Adrenal gland (tissue), 12 donors: ENCODE results near the gene IGSF6. TPM values are rescaled to one million over a fixed set of nuclear protein-coding genes. Genes with fewer than 3 reads are reported as not detected.
"Not testable (repeated sequence)": the region's sequence is repeated elsewhere in the genome, so short reads cannot be mapped to it uniquely, and the experiment has no call there.

Source experiments
- DNase-seq, 7 donors: peaks; one replicate each; pipeline ENCODE4 v3.0.0-alpha.2; 2019 to 2020
- H3K27ac ChIP-seq, 5 donors: fragments of 200-600 bp; sonication (generic) in 4 of 5; 1 replicate in 3 of 5; 2 replicates in 2 of 5; pipeline versions ENCODE4 v1.5.1 to v1.8.0; 2016 to 2020; ENCODE audit warnings: mild to moderate bottlenecking in 1 of 5
- H3K27me3 ChIP-seq: fragments of 200-600 bp; 2 replicates; pipeline ENCODE4 v1.8.0; 2021
- H3K36me3 ChIP-seq, 2 donors: fragments of 200-600 bp; replicated peaks in 1 of 2; 1 replicate in 1 of 2; 2 replicates in 1 of 2; pipeline versions ENCODE4 v1.5.1 to v1.8.0; 2018 to 2022
- H3K4me1 ChIP-seq, 2 donors: fragments of 200-600 bp; replicated peaks in 1 of 2; 1 replicate in 1 of 2; 2 replicates in 1 of 2; pipeline versions ENCODE4 v1.5.1 to v1.8.0; 2018 to 2021
- H3K4me3 ChIP-seq, 4 donors: fragments of 200-600 bp; sonication (generic) in 3 of 4; one replicate each; pipeline ENCODE4 v1.5.1; 2016 to 2018
- H3K9me3 ChIP-seq, 3 donors: fragments of 200-600 bp; sonication (generic) in 1 of 3; replicated peaks in 1 of 3; 1 replicate in 2 of 3; 2 replicates in 1 of 3; pipeline versions ENCODE4 v1.5.1 to v1.8.0; 2016 to 2021
- POLR2A ChIP-seq, 2 donors: fragments of 450-650 bp; IDR thresholded peaks; one replicate each; pipeline ENCODE4 v1.6.1; 2017; ENCODE audit warnings: antibody characterized with exemption in 2 of 2, mild to moderate bottlenecking in 2 of 2, moderate library complexity in 1 of 2
- WGBS, 4 donors: extraction: QIAGEN DNeasy Blood & Tissue Kit in 2 of 4; methylation state at CpG; one replicate each; pipeline versions ENCODE4 v1.1.5 to v1.1.7; 2013 to 2017; 5-methylcytosine and 5-hydroxymethylcytosine counted together
- intact Hi-C, 2 donors: fragments of 100-400 bp; cut with DNase I; formaldehyde crosslinking; loops; one replicate each; pipeline versions ENCODE4 v1.14.1 to v1.15.0; 2022 to 2023
- polyA plus RNA-seq, 3 donors: library from polyadenylated mRNA; stranded (reverse); fragments of 200-250 nt in 2 of 3; fragments of 350-450 nt in 1 of 3; fragmentation: Illumina TruSeq in 1 of 3; extraction: RNeasy Lipid Tissue Mini Kit (QIAGEN cat#74804) in 1 of 3; gene quantifications; one replicate each; pipeline ENCODE4 v1.2.3, GENCODE V29; 2013 to 2014
- total RNA-seq, 9 donors: library from RNA; depleted of rRNA in 4 of 9; stranded (reverse); fragments of >200 nt in 4 of 9; fragments of 120-200 nt in 1 of 9; fragmentation: NEBNext Ultra II Directional in 1 of 9; extraction: Animal tissue kit (Norgen Biotek cat#: 25700) in 1 of 9; gene quantifications; one replicate each; pipeline versions ENCODE4 v1.1.0 to v1.2.4, GENCODE V29; 2013 to 2023
- TF ChIP-seq, protein P1 (sequence below), 6 experiments: fragments of 450-650 bp in 4 of 6; fragments of 200-600 bp in 2 of 6; sonication (generic) in 1 of 6; IDR thresholded peaks; 1 replicate in 5 of 6; 2 replicates in 1 of 6; pipeline versions ENCODE4 v1.5.1 to v1.8.0; 2016 to 2021; ENCODE audit warnings: antibody characterized with exemption in 6 of 6, mild to moderate bottlenecking in 2 of 6, moderate library complexity in 1 of 6
- donor health status: healthy with polysubstance abuse.
- donor health status: Bipolar disorder and iron deficiency.
- donor health status: DM: yes; HTN: yes; CAD: no.
- donor health status: DM: no; HTN: no; CAD: no.
- donor health status: DM: no; HTN: no; CAD: no.
- donor health status: DM: yes; HTN: yes; CAD: no.

IGSF6 gene
- total and polyA plus RNA-seq, 12 donors: 3.3 to 35.6 (median 9.1) TPM

DNA sequence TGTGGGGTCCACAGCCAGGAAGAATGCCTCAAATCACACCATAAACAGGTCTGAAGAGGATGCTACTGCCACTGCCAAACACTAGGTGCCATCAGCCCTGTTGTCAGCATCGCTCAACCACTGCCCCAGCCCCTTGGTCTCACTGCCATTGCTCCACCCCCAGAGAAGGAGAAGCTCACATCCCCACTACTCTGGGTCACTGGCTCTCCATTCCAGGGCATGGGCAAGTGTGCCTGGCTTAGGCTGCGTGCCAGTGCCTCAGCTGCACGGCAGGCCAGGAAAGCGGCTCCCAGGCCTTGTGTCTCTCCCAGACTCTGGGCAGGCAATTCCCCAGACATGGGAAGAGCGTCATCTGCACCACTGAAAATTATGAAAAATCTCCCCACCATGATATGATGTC lies 1.2 kb upstream of the IGSF6 start:
- intact Hi-C loops: loop anchor here in 1 of 2 donors (5.0 kb wide), 1 partner anchor 54 kb away; no protein-coding TSS in a partner anchor
- Histone ChIP-seq H3K4me3 (no peak overlapping the region), H3K27ac (peak overlapping the region in 2 of 5 donors; percentile 21 to 41), H3K27me3 (no peaks in the 10 kb centered on the region), H3K36me3 (no peaks in the 10 kb centered on the region), H3K9me3 (no peaks in the 10 kb centered on the region), H3K4me1 (peaks cover 4 to 40% of the 10 kb centered on the region in 2 donors)
- TF ChIP-seq, protein P1, sequence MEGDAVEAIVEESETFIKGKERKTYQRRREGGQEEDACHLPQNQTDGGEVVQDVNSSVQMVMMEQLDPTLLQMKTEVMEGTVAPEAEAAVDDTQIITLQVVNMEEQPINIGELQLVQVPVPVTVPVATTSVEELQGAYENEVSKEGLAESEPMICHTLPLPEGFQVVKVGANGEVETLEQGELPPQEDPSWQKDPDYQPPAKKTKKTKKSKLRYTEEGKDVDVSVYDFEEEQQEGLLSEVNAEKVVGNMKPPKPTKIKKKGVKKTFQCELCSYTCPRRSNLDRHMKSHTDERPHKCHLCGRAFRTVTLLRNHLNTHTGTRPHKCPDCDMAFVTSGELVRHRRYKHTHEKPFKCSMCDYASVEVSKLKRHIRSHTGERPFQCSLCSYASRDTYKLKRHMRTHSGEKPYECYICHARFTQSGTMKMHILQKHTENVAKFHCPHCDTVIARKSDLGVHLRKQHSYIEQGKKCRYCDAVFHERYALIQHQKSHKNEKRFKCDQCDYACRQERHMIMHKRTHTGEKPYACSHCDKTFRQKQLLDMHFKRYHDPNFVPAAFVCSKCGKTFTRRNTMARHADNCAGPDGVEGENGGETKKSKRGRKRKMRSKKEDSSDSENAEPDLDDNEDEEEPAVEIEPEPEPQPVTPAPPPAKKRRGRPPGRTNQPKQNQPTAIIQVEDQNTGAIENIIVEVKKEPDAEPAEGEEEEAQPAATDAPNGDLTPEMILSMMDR (IDR thresholded peaks at IDR 0.05): no peak
- no peak for TF ChIP-seq POLR2A (IDR thresholded peaks at IDR 0.05)
- 67 to 90% (median 87%) methylated on average over 4 to 5 of the region's 5 CpGs for WGBS, 4 donors
- no peak for DNase-seq

DNA sequence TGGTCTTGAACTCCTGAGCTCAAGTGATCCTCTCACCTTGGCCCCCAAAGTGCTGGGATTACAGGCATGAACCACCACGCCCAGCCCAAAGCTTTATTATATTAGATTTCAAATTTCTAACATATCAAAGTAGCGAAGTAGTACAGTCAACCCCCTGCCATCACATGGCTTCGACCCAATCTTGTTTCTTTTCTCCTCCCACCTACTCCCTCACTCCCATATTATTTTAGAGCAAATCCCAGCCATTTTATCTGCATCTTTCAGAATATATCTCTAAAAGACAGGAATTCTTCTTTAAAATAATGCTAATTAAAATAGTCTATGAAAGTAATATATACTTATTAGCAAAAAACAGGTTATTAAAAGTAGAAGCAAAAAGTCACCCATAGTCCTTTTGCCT lies 893 bp downstream of the IGSF6 start:
- intact Hi-C loops: loop anchor here in 1 of 2 donors (5.0 kb wide), 1 partner anchor 56 kb away; no protein-coding TSS in a partner anchor
- 85 to 89% (median 85%) methylated on average over 3 of the region's 3 CpGs for WGBS, 4 donors
- Histone ChIP-seq H3K27ac (peak overlapping the region in 3 of 5 donors; percentile 10 to 54 (median 26)), H3K27me3 (no peaks in the 10 kb centered on the region), H3K9me3 (no peaks in the 10 kb centered on the region), H3K4me1 (peaks cover 5 to 34% of the 10 kb centered on the region in 2 donors), H3K4me3 (peak overlapping the region in 1 of 4 donors; percentile 17), H3K36me3 (no peaks in the 10 kb centered on the region)
- no peak for TF ChIP-seq POLR2A (IDR thresholded peaks at IDR 0.05)
- TF ChIP-seq, protein P1 (IDR thresholded peaks at IDR 0.05): no peak
- DNase-seq: no peak

DNA sequence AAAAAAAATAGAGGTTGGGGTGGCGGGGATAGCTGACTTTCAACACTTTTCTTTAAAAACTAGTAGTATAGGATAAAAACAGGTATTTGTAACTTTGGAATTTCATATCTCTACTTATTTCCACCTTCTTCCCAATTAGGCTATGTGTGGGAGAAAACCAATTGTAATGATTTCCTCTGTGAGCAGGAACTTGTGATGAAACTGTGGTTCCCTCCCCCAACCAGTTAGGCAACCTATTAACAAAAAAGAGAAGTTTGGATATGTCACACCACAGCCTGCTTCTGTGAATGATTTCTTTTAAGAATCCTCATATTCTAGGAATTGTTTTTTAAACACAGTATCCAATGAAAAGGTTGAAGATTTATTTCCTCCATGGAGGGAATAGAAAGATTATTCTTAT lies 1.9 kb downstream of the IGSF6 start:
- Histone ChIP-seq H3K27ac (peak overlapping the region in 2 of 5 donors; percentile 26 to 54), H3K9me3 (no peaks in the 10 kb centered on the region), H3K27me3 (no peaks in the 10 kb centered on the region), H3K36me3 (no peaks in the 10 kb centered on the region), H3K4me3 (no peak overlapping the region), H3K4me1 (peaks cover 14 to 43% of the 10 kb centered on the region in 2 donors)
- peak in 1 of 7 donors; percentile 39 for DNase-seq
- no peak for TF ChIP-seq POLR2A (IDR thresholded peaks at IDR 0.05)
- TF ChIP-seq, protein P1 (IDR thresholded peaks at IDR 0.05): no peak
- intact Hi-C loops: loop anchor here in 1 of 2 donors (5.0 kb wide), 1 partner anchor 57 kb away; no protein-coding TSS in a partner anchor
- WGBS, 4 donors: 84 to 95% (median 88%) methylated on average over 1 of the region's 1 CpG

DNA sequence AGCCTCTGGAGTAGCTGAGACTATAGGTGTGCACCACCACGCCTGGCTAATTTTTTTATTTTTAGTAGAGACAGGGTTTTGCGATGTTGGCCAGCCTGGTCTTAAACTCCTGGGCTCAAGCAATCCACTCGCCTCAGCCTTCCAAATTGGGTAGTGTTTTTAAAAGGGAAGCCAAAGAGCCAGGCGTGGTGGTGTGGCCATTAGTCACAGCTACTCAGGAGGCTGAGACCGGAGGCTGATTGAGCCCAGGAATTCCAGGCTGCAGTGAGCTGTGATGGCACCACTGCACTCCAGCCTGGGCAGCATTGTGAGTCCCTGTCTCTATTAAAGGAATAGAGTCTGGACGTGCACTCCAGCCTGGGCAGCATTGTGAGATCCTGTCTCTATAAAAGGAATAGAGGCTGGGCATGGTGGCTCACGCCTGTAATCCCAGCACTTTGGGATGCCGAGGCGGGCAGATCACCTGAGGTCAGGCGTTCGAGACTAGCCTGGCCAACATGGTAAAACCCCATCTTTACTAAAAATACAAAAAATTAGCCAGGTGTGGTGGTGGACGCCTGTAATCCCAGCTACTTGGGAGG lies 2.5 kb downstream of the IGSF6 start:
- peak overlapping the region in 2 of 5 donors; percentile 7 to 26 for H3K27ac ChIP-seq
- H3K4me1 ChIP-seq: peaks cover 18 to 48% of the 10 kb centered on the region in 2 donors
- intact Hi-C loops: loop anchor here in 1 of 2 donors (5.0 kb wide), 1 partner anchor 57 kb away; no protein-coding TSS in a partner anchor

More for the DNA sequence above, 2.5 kb downstream of the IGSF6 start:
- 86 to 91% (median 88%) methylated on average over 12 of the region's 12 CpGs for WGBS, 4 donors
- H3K4me3 ChIP-seq, H3K36me3 ChIP-seq, DNase-seq, H3K9me3 ChIP-seq, H3K27me3 ChIP-seq: not testable (repeated sequence)
